IMR-90 (cell line): Measurements from ENCODE around the gene KCP. TPM values are rescaled to one million over a fixed set of nuclear protein-coding genes. Genes with fewer than 3 reads are reported as not detected.

ENCODE experiments used
- ATAC-seq: fragments of 200-7000 bp; cut with Tn5 transposase; 2 replicates; pipeline ENCODE4 v1.9.1; 2020; ENCODE audit warnings: low read depth, mild to moderate bottlenecking, moderate library complexity
- BruUV-seq: library from RNA; stranded (reverse); fragments of 400-500 nt; replicated peaks from 2 replicates; lab custom pipeline; 2021; lab: Mats Ljungman, UMichigan
- CTCF ChIA-PET: fragments of 300-600 bp; formaldehyde crosslinking; extraction: SDS; loops from one replicate; lab custom pipeline; 2021; ENCODE audit warnings: antibody characterized with exemption; lab: Yijun Ruan, JAX
- POLR2A ChIA-PET: fragments of 300-600 bp; sonication (Branson Sonifier 250); formaldehyde crosslinking; loops from one replicate; lab custom pipeline; 2022; ENCODE audit warnings: antibody characterized with exemption; ENCODE audit not compliant: unreplicated experiment; lab: Charles Lee
- DNase-seq: peaks from one replicate; pipeline ENCODE4 v3.0.0; 2013
- H2AFZ ChIP-seq: replicated peaks from 2 replicates; pipeline ENCODE3; 2013; ENCODE audit warnings: low read length, mild to moderate bottlenecking; ENCODE audit not compliant: poor library complexity
- H2AK5ac ChIP-seq: 2 replicates; pipeline ENCODE4 v1.6.1; 2013; ENCODE audit warnings: low read depth, low read length, inconsistent platforms
- H2AK9ac ChIP-seq: replicated peaks from 2 replicates; pipeline ENCODE3; 2013; ENCODE audit warnings: mild to moderate bottlenecking, low read depth, low read length, moderate library complexity; ENCODE audit not compliant: poor library complexity
- H2BK120ac ChIP-seq: 2 replicates; pipeline ENCODE4 v1.6.1; 2013; ENCODE audit warnings: low read depth, low read length, inconsistent platforms
- H2BK15ac ChIP-seq: 3 replicates; pipeline ENCODE4 v1.6.1; 2013; ENCODE audit warnings: low read depth, low read length, inconsistent platforms
- H2BK20ac ChIP-seq: 2 replicates; pipeline ENCODE4 v1.6.1; 2013; ENCODE audit warnings: low read depth, mild to moderate bottlenecking, inconsistent platforms, low read length, moderate library complexity
- H2BK5ac ChIP-seq: 2 replicates; pipeline ENCODE4 v1.6.1; 2013; ENCODE audit warnings: mild to moderate bottlenecking, low read depth, low read length, inconsistent platforms; ENCODE audit not compliant: poor library complexity, severe bottlenecking
- H3K14ac ChIP-seq: replicated peaks from 2 replicates; pipeline ENCODE4 v1.6.1; 2013; ENCODE audit warnings: low read depth, low read length, inconsistent platforms
- H3K18ac ChIP-seq: 2 replicates; pipeline ENCODE4 v1.6.1; 2013; ENCODE audit warnings: low read depth, low read length, control low read depth
- H3K23ac ChIP-seq: 2 replicates; pipeline ENCODE4 v1.6.1; 2013; ENCODE audit warnings: low read depth, low read length, inconsistent platforms
- H3K27ac ChIP-seq: 2 replicates; pipeline ENCODE4 v1.5.1; 2013; ENCODE audit warnings: mild to moderate bottlenecking, control low read depth, low read length; ENCODE audit not compliant: insufficient read depth
- H3K27me3 ChIP-seq: 2 replicates; pipeline ENCODE4 v1.6.1; 2013; ENCODE audit warnings: low read length; ENCODE audit not compliant: control insufficient read depth, insufficient read depth
- H3K36me3 ChIP-seq: 2 replicates; pipeline ENCODE4 v1.6.1; 2013; ENCODE audit warnings: low read length, mixed read lengths; ENCODE audit not compliant: control insufficient read depth, insufficient read depth
- H3K4ac ChIP-seq: 2 replicates; pipeline ENCODE4 v1.6.1; 2013; ENCODE audit warnings: low read depth, low read length, inconsistent platforms
- H3K4me1 ChIP-seq: 2 replicates; pipeline ENCODE4 v1.6.1; 2013; ENCODE audit warnings: low read length, mixed read lengths; ENCODE audit not compliant: control insufficient read depth, insufficient read depth
- H3K4me2 ChIP-seq: 2 replicates; pipeline ENCODE4 v1.6.1; 2013; ENCODE audit warnings: low read depth, mild to moderate bottlenecking, control low read depth, low read length, moderate library complexity
- H3K4me3 ChIP-seq: 2 replicates; pipeline ENCODE4 v1.5.1; 2013; ENCODE audit warnings: low read depth, mild to moderate bottlenecking, control low read depth, low read length, moderate library complexity; ENCODE audit not compliant: insufficient read depth
- H3K56ac ChIP-seq: 2 replicates; pipeline ENCODE4 v1.6.1; 2013; ENCODE audit warnings: low read length, inconsistent platforms; ENCODE audit not compliant: insufficient read depth; ENCODE audit errors: extremely low read depth
- H3K79me1 ChIP-seq, 2 experiments: 2 replicates each; pipeline ENCODE4 v1.6.1; 2013; ENCODE audit warnings: low read length in 2 of 2, inconsistent platforms in 1 of 2, low read depth in 1 of 2
- H3K9ac ChIP-seq: 2 replicates; pipeline ENCODE4 v1.6.1; 2013; ENCODE audit warnings: low read depth, low read length, control low read depth
- H3K9me1 ChIP-seq: 2 replicates; pipeline ENCODE4 v1.6.1; 2013; ENCODE audit warnings: low read length, inconsistent platforms; ENCODE audit not compliant: insufficient read depth
- H3K9me3 ChIP-seq: 2 replicates; pipeline ENCODE4 v1.6.1; 2013; ENCODE audit warnings: low read length; ENCODE audit not compliant: control insufficient read depth, insufficient read depth
- H4K20me1 ChIP-seq: 2 replicates; pipeline ENCODE4 v1.6.1; 2013; ENCODE audit warnings: low read length, inconsistent platforms; ENCODE audit not compliant: insufficient read depth
- H4K5ac ChIP-seq: 2 replicates; pipeline ENCODE4 v1.6.1; 2013; ENCODE audit warnings: mild to moderate bottlenecking, low read depth, low read length, control low read depth
- H4K8ac ChIP-seq, 2 experiments: 2 replicates each; pipeline ENCODE4 v1.6.1; 2013; ENCODE audit warnings: low read depth in 2 of 2, low read length in 2 of 2, control low read depth in 1 of 2, inconsistent platforms in 1 of 2
- H4K91ac ChIP-seq: 2 replicates; pipeline ENCODE4 v1.6.1; 2013; ENCODE audit warnings: low read depth, low read length, inconsistent platforms; ENCODE audit not compliant: insufficient read depth
- BHLHE40 ChIP-seq: fragments of 150-350 bp; IDR thresholded peaks from 2 replicates; pipeline ENCODE4 v1.6.1; 2016; ENCODE audit warnings: mild to moderate bottlenecking, low read depth, low read length
- CEBPB ChIP-seq: IDR thresholded peaks from 2 replicates; pipeline ENCODE4 v1.6.1; 2012; ENCODE audit warnings: low read depth, low read length, improper control_type of control experiment
- CHD1 ChIP-seq: IDR thresholded peaks from 2 replicates; pipeline ENCODE4 v1.6.1; 2012; ENCODE audit warnings: low read depth, low read length, improper control_type of control experiment
- CTCF ChIP-seq: conservative IDR thresholded peaks from 2 replicates; pipeline ENCODE4 v1.5.1; 2012; ENCODE audit warnings: mild to moderate bottlenecking, low read depth, low read length, improper control_type of control experiment
- ELK1 ChIP-seq: fragments of 150-350 bp; IDR thresholded peaks from 2 replicates; pipeline ENCODE4 v1.6.1; 2016; ENCODE audit warnings: low read depth, mild to moderate bottlenecking, low read length, moderate library complexity, borderline replicate concordance
- MAFK ChIP-seq: IDR thresholded peaks from 2 replicates; pipeline ENCODE4 v1.6.1; 2012; ENCODE audit warnings: low read depth, low read length, improper control_type of control experiment
- MAZ ChIP-seq: IDR thresholded peaks from 2 replicates; pipeline ENCODE4 v1.6.1; 2012; ENCODE audit warnings: low read depth, mild to moderate bottlenecking, low read length, improper control_type of control experiment, moderate library complexity, borderline replicate concordance
- MXI1 ChIP-seq: IDR thresholded peaks from 2 replicates; pipeline ENCODE4 v1.6.1; 2012; ENCODE audit warnings: low read depth, mild to moderate bottlenecking, low read length, moderate library complexity, borderline replicate concordance
- NFE2L2 ChIP-seq: fragments of 150-350 bp; IDR thresholded peaks from 2 replicates; pipeline ENCODE4 v1.6.1; 2016; ENCODE audit warnings: low read depth, mild to moderate bottlenecking, low read length
- POLR2A ChIP-seq: IDR thresholded peaks from 2 replicates; pipeline ENCODE4 v1.6.1; 2012; ENCODE audit warnings: mild to moderate bottlenecking, low read depth, low read length
- RAD21 ChIP-seq: IDR thresholded peaks from 2 replicates; pipeline ENCODE4 v1.6.1; 2012; ENCODE audit warnings: low read length, improper control_type of control experiment
- RCOR1 ChIP-seq: IDR thresholded peaks from 2 replicates; pipeline ENCODE4 v1.6.1; 2012; ENCODE audit warnings: mild to moderate bottlenecking, low read length, improper control_type of control experiment; ENCODE audit not compliant: insufficient replicate concordance
- RFX5 ChIP-seq: IDR thresholded peaks from 2 replicates; pipeline ENCODE4 v1.8.0; 2012; ENCODE audit warnings: low read depth, mild to moderate bottlenecking, low read length, moderate library complexity
- SMC3 ChIP-seq: fragments of 150-350 bp; IDR thresholded peaks from 2 replicates; pipeline ENCODE4 v1.6.1; 2016; ENCODE audit warnings: low read depth, mild to moderate bottlenecking, antibody characterized with exemption, low read length, moderate library complexity
- USF2 ChIP-seq: fragments of 150-350 bp; IDR thresholded peaks from 2 replicates; pipeline ENCODE4 v1.6.1; 2017; ENCODE audit warnings: mild to moderate bottlenecking, antibody characterized with exemption, low read length, low read depth
- WGBS, 2 experiments: methylation state at CpG; one replicate each; pipeline versions ENCODE4 v1.1.5 to v1.1.7; 2013; ENCODE audit warnings: missing lambda C conversion rate in 2 of 2; ENCODE audit not compliant: insufficient read length in 1 of 2; ENCODE audit errors: extremely low coverage in 2 of 2; 5-methylcytosine and 5-hydroxymethylcytosine counted together
- dilution Hi-C: fragments of 300-500 bp; cut with HindIII; formaldehyde crosslinking; loops from one replicate; pipeline ENCODE4 v1.14.3; 2018; ENCODE audit warnings: low sequenced_read_pairs; ENCODE audit not compliant: unreplicated experiment
- in situ Hi-C: fragments of 300-500 bp; cut with MboI; formaldehyde crosslinking; loops from 3 replicates; pipeline ENCODE4 v1.14.3; 2019; ENCODE audit warnings: low sequenced_read_pairs, inconsistent platforms, mixed read lengths
- intact Hi-C: fragments of 100-400 bp; cut with micrococcal nuclease; formaldehyde crosslinking; loops from 2 replicates; pipeline ENCODE4 v1.10.0; 2022
- polyA plus RNA-seq, 3 experiments: library from polyadenylated mRNA; depleted of rRNA; stranded (reverse); fragments of >200 nt; gene quantifications; 2 replicates each; pipeline ENCODE4 v1.2.3, GENCODE V29; 2012; ENCODE audit warnings: low replicate concordance in 1 of 3
- total RNA-seq: library from RNA; depleted of rRNA; stranded (reverse); fragments of >200 nt; gene quantifications from 2 replicates; pipeline ENCODE4 v1.2.3, GENCODE V29; 2012

Gene KCP
- total and polyA plus RNA-seq, 2 of the 4 experiments (the other 2 are of a cell fraction): 0.03 TPM; not detected in 1

DNA sequence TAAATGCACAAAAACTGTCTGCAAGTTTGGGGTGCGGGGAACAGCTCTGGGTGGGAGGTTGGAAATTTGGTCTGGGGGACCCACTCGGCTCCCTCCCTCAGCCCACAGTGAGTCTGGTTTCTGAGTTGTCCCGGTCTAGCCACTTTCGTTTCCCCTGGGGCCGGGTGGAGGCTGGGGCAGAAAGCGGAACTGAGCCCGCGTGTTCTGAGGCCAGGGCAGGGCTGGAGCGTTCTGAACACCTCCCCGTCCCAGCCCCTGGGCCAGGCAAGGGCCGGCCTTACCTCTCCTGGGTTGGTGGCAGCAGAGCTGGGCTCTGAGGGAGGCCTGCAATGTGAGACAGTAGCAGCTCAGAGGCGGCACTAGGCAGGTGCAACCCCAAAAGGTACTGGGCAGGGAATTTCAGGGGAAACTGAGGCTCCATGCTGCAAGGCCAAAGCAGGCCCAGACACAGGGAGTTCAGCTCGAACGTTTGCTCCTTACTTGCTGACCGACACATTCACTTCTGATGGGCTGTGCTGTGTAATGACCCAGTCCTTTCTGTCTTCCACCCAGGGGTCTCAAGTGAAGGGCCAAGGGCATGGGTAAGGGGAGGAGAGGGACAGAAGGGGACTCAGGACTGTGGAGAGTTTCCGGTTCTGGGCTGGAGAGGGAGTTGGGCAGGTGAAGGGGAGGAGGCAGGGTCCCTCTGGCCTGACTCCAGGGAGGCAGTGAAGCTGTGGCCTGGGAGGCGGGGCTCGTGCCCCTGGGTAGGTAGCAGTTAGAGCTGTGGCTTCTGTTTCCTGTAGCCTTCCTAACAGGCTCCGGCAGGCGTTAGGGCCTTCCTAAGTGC lies 30.2 kb upstream of the KCP start:
- Histone ChIP-seq H2AFZ (no peak overlapping the region), H2BK20ac (no peak overlapping the region), H3K36me3 (no peaks in the 10 kb centered on the region), H3K9ac (no peak overlapping the region), H3K4me2 (no peak overlapping the region), H3K27ac (no peak overlapping the region), H3K18ac (no peak overlapping the region), H3K79me1 (no peaks in the 10 kb centered on the region), H3K4ac (no peak overlapping the region), H2BK15ac (no peak overlapping the region), H3K56ac (no peak overlapping the region), H4K8ac (no peak overlapping the region), H2BK5ac (no peak overlapping the region), H3K4me3 (no peak overlapping the region), H2BK120ac (no peak overlapping the region), H4K20me1 (no peaks in the 10 kb centered on the region; the same call in 1 of the 2 replicates), H3K9me3 (no peaks in the 10 kb centered on the region), H3K14ac (no peak overlapping the region), H4K5ac (no peak overlapping the region), H3K4me1 (no peaks in the 10 kb centered on the region; the same call in 1 of the 2 replicates), H4K91ac (no peak overlapping the region), H2AK5ac (no peak overlapping the region), H2AK9ac (peak overlapping the region; percentile 42), H3K27me3 (peaks cover 59% of the 10 kb centered on the region), H3K9me1 (no peaks in the 10 kb centered on the region), H3K23ac (no peak overlapping the region)
- no TSS peak for BruUV-seq
- in situ Hi-C loops (no loop called here), intact Hi-C loops (no loop called here), dilution Hi-C loops (no loop called here)
- DNase-seq (no peak), ATAC-seq (no peak)
- POLR2A ChIA-PET: no interaction called here
- 73% methylated on average over 11 of the region's 20 CpGs; no CpG with 5 or more reads in 1 of the 2 experiments for WGBS, 2 experiments
- CTCF ChIA-PET: interaction anchor here (1.3 kb wide), 1 partner anchor 151 kb away, joined by 3 read pairs; no protein-coding TSS in a partner anchor
- no peak for TF ChIP-seq SMC3
- TF ChIP-seq CEBPB: no peak
- no peak for TF ChIP-seq CTCF
- no peak for TF ChIP-seq RCOR1
- TF ChIP-seq NFE2L2: no peak
- TF ChIP-seq ELK1: no peak
- no peak for TF ChIP-seq MXI1
- TF ChIP-seq BHLHE40: no peak
- TF ChIP-seq CHD1: no peak
- TF ChIP-seq POLR2A: no peak
- TF ChIP-seq RAD21: no peak
- no peak for TF ChIP-seq MAFK
- no peak for TF ChIP-seq USF2
- no peak for TF ChIP-seq RFX5
- no peak for TF ChIP-seq MAZ
